Peyer's patch (tissue), 4 donors: Measurements from ENCODE around the gene MCTP1.

ENCODE experiments used
- POLR2A ChIP-seq, 2 donors: fragments of 450-650 bp; IDR thresholded peaks; one replicate each; pipeline ENCODE4 v1.5.1; 2017; ENCODE audit warnings: antibody characterized with exemption in 2 of 2, mild to moderate bottlenecking in 2 of 2, moderate library complexity in 2 of 2
- TF ChIP-seq, protein P1 (sequence below), 6 experiments: fragments of 450-650 bp in 4 of 6; fragments of 200-600 bp in 2 of 6; sonication (generic) in 1 of 6; IDR thresholded peaks; one replicate each; pipeline ENCODE4 v1.5.1; 2017 to 2019; ENCODE audit warnings: antibody characterized with exemption in 6 of 6, mild to moderate bottlenecking in 3 of 6, moderate library complexity in 1 of 6

DNA sequence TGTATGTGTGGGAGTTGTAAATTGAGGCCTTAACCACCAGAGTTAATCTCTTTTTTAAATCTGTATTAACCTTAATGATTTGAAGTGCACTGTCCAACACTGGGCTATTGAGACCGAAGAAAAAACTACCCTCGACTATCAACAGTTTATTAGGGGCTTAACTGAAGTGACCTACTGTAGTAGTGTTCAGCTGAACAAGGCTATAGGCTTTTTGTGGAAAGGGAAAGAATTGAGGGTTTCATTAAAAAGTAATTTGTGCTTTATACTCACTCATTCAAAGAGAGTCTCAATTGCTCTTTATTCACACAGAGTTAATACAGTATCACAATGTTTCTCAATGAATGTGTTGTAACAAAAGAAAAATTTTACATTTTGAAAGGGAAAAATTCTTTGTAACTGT, 399.0 kb downstream of the MCTP1 start:
- no peak for TF ChIP-seq POLR2A (IDR thresholded peaks at IDR 0.05)
- TF ChIP-seq, protein P1, sequence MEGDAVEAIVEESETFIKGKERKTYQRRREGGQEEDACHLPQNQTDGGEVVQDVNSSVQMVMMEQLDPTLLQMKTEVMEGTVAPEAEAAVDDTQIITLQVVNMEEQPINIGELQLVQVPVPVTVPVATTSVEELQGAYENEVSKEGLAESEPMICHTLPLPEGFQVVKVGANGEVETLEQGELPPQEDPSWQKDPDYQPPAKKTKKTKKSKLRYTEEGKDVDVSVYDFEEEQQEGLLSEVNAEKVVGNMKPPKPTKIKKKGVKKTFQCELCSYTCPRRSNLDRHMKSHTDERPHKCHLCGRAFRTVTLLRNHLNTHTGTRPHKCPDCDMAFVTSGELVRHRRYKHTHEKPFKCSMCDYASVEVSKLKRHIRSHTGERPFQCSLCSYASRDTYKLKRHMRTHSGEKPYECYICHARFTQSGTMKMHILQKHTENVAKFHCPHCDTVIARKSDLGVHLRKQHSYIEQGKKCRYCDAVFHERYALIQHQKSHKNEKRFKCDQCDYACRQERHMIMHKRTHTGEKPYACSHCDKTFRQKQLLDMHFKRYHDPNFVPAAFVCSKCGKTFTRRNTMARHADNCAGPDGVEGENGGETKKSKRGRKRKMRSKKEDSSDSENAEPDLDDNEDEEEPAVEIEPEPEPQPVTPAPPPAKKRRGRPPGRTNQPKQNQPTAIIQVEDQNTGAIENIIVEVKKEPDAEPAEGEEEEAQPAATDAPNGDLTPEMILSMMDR (IDR thresholded peaks at IDR 0.05), result no peak
